Panc1 (cell line): ENCODE measurements around the gene RPL5.

Source experiments
- CTCF ChIP-seq: fragments of 450-650 bp; IDR thresholded peaks from 2 replicates; pipeline ENCODE4 v1.5.1; 2017; ENCODE audit warnings: mild to moderate bottlenecking
- POLR2AphosphoS5 ChIP-seq: IDR thresholded peaks from 2 replicates; pipeline ENCODE4 v1.6.1; 2012; ENCODE audit warnings: mild to moderate bottlenecking, low read depth, low read length, moderate library complexity

GRCh38 chr1:92858564-92859399, 26.9 kb downstream of the RPL5 start:
- peak; percentile 76; the same call in 1 of the 2 replicates for TF ChIP-seq CTCF
- no peak for TF ChIP-seq POLR2AphosphoS5
